ENCODE data around the gene MEX3B. TPM values are rescaled to one million over a fixed set of nuclear protein-coding genes. Genes with fewer than 3 reads are reported as not detected.

Gene MEX3B
- total RNA-seq, 1 experiment from 2014 or later, result 11.0 TPM

DNA sequence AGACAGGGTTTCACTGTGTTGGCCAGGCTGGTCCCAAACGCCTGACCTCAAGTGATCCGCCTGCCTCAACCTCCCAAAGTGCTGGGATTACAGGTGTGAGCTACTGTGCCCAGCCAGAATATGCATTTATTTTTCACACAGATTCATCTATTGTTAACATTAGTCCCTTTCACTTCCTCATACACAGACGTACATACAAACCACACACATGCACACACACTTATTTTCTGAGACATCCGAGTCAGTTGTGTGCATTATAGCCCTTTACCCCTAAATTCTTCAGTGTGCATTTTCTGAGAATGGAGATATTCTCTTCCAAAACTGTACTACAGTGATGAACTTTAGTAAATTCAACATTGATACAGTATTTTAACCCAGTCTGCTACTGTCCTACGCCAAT lies 15.0 kb upstream of the MEX3B start:
- Histone ChIP-seq H2AFZ (ENCODE audit: low read length) (no peak overlapping the region), H2BK20ac (ENCODE audit: low read depth, low read length, poor library complexity, severe bottlenecking) (no peak overlapping the region), H4K8ac (replicated peaks; ENCODE audit: insufficient read length, low read depth, low read length) (no peak overlapping the region), H3K27me3 (ENCODE audit: insufficient read depth, low read length) (peaks cover 14% of the 10 kb centered on the region; the same call in 1 of the 2 replicates), H4K20me1 (ENCODE audit: control insufficient read depth, insufficient read depth, insufficient read length) (no peaks in the 10 kb centered on the region), H3K23ac (ENCODE audit: insufficient read length, low read depth, low read length) (no peak overlapping the region), H3K79me1 (ENCODE audit: insufficient read depth, low read depth, low read length, poor library complexity, severe bottlenecking) (no peaks in the 10 kb centered on the region), H3K9ac (ENCODE audit: extremely low read depth, insufficient read length, low read length) (no peak overlapping the region), H3K14ac (ENCODE audit: insufficient read depth, low read length) (no peak overlapping the region), H2AK5ac (ENCODE audit: insufficient read length, low read length) (no peak overlapping the region), H3K4me2 (ENCODE audit: insufficient read depth, insufficient read length, low read length) (no peak overlapping the region), H3K4ac (ENCODE audit: low read depth, low read length) (no peak overlapping the region), H3K23me2 (ENCODE audit: insufficient read length, low read depth, low read length, poor library complexity, severe bottlenecking) (peaks cover 14% of the 10 kb centered on the region), H3K9me3 (ENCODE audit: control insufficient read depth, low read depth, low read length) (no peaks in the 10 kb centered on the region), H3K4me1 (ENCODE audit: insufficient read depth, low read length) (peaks cover 19% of the 10 kb centered on the region), H4K91ac (ENCODE audit: insufficient read length, low read depth, low read length) (no peak overlapping the region), H3K18ac (ENCODE audit: insufficient read length, low read depth, low read length) (no peak overlapping the region), H4K5ac (ENCODE audit: insufficient read length, low read depth, low read length) (no peak overlapping the region), H2BK5ac (ENCODE audit: insufficient read length, low read length) (no peak overlapping the region), H2BK15ac (ENCODE audit: low read depth, low read length) (no peak overlapping the region), H2BK120ac (ENCODE audit: low read depth, low read length, poor library complexity, severe bottlenecking) (no peak overlapping the region), H3K27ac (ENCODE audit: insufficient read length, low read depth, low read length) (no peak overlapping the region), H2BK12ac (ENCODE audit: insufficient read length, low read depth, low read length) (no peak overlapping the region), H3K79me2 (ENCODE audit: insufficient read depth, low read length) (no peaks in the 10 kb centered on the region), H3K56ac (ENCODE audit: insufficient read length, low read depth, low read length) (no peak overlapping the region), H3T11ph (ENCODE audit: low read length) (no peak overlapping the region)
- Mint-ChIP-seq H3K4me1 (peaks cover 32 to 49% of the 10 kb centered on the region in 2 experiments), H3K36me3 (ENCODE audit: insufficient read depth in 1 of 3, low read depth in 3 of 3) (no peaks in the 10 kb centered on the region; a peak in 1 of 7 replicates), H3K9me3 (no peaks in the 10 kb centered on the region; a peak in 1 of 5 replicates), H3K27me3 (ENCODE audit: low read depth) (peaks cover 90% of the 10 kb centered on the region), H3K27ac (no peak overlapping the region), H3K4me3 (no peak overlapping the region; a peak in 1 of 5 replicates)
- DNase-seq, result no peak
- TF ChIP-seq, protein P1, sequence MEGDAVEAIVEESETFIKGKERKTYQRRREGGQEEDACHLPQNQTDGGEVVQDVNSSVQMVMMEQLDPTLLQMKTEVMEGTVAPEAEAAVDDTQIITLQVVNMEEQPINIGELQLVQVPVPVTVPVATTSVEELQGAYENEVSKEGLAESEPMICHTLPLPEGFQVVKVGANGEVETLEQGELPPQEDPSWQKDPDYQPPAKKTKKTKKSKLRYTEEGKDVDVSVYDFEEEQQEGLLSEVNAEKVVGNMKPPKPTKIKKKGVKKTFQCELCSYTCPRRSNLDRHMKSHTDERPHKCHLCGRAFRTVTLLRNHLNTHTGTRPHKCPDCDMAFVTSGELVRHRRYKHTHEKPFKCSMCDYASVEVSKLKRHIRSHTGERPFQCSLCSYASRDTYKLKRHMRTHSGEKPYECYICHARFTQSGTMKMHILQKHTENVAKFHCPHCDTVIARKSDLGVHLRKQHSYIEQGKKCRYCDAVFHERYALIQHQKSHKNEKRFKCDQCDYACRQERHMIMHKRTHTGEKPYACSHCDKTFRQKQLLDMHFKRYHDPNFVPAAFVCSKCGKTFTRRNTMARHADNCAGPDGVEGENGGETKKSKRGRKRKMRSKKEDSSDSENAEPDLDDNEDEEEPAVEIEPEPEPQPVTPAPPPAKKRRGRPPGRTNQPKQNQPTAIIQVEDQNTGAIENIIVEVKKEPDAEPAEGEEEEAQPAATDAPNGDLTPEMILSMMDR (conservative IDR thresholded peaks at IDR 0.05), result no peak
- no CpG with 5 or more reads among the region's 5 CpGs for WGBS (ENCODE audit: extremely low coverage, insufficient read length, low lambda C conversion rate)

All from H9 (cell line).